H1 (cell line): ENCODE data around the gene PRRX2.

Experiments
- ASH2L ChIP-seq: fragments of 200-600, 300-600 bp; sonication (generic); IDR thresholded peaks from one replicate; pipeline ENCODE4 v1.7.1; 2017; ENCODE audit warnings: low read length
- JUN ChIP-seq: IDR thresholded peaks from 2 replicates; pipeline ENCODE4 v1.6.1; 2011; ENCODE audit warnings: low read depth, mild to moderate bottlenecking, improper control_type of control experiment, low read length
- NRF1 ChIP-seq: IDR thresholded peaks from 2 replicates; pipeline ENCODE4 v1.6.1; 2011; ENCODE audit warnings: mild to moderate bottlenecking, low read depth, low read length, improper control_type of control experiment
- RFX5 ChIP-seq: IDR thresholded peaks from 2 replicates; pipeline ENCODE4 v1.6.1; 2011; ENCODE audit warnings: low read depth, low read length, improper control_type of control experiment, borderline replicate concordance
- SP1 ChIP-seq: IDR thresholded peaks from 2 replicates; pipeline ENCODE4 v1.6.1; 2011; ENCODE audit warnings: low read depth, low read length
- SRF ChIP-seq: IDR thresholded peaks from 2 replicates; pipeline ENCODE4 v1.6.1; 2011; ENCODE audit warnings: mild to moderate bottlenecking, low read depth, low read length, moderate library complexity
- TCF12 ChIP-seq: IDR thresholded peaks from 2 replicates; pipeline ENCODE4 v1.6.1; 2011; ENCODE audit warnings: low read depth, mild to moderate bottlenecking, low read length
- TF ChIP-seq, protein P1 (sequence below), 3 experiments: IDR thresholded peaks; 1 replicate in 2 of 3; 2 replicates in 1 of 3; pipeline versions ENCODE4 v1.5.1 to v1.6.1; 2011; ENCODE audit warnings: low read length in 3 of 3, mild to moderate bottlenecking in 3 of 3, inconsistent platforms in 2 of 3, low read depth in 1 of 3, moderate library complexity in 1 of 3; ENCODE audit not compliant: insufficient read depth in 1 of 3; ENCODE audit errors: control extremely low read depth in 1 of 3

DNA sequence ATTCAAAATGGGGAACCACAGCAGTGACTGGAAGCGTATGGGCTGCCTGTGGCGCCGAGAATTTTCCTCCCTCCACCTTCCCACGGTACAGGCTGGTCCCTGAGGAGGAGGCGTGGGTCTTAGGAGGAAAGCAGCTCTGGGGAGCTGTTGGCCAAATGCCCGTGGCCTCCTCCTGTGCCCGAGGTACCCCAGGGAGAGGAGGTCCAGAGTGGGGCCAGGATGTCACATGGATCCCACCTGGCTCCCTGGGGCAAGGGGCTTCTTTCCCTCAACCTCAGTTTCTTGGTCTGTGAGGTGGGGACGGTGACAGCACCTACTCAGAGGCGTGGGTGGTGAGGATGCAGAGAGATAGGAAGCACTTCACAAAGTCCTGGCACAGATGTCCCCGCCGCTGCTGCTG is 16.5 kb downstream of the PRRX2 start:
- TF ChIP-seq JUN (no peak), TCF12 (no peak), NRF1 (no peak), SRF (no peak), ASH2L (no peak), SP1 (no peak), RFX5 (no peak)
- TF ChIP-seq, protein P1, sequence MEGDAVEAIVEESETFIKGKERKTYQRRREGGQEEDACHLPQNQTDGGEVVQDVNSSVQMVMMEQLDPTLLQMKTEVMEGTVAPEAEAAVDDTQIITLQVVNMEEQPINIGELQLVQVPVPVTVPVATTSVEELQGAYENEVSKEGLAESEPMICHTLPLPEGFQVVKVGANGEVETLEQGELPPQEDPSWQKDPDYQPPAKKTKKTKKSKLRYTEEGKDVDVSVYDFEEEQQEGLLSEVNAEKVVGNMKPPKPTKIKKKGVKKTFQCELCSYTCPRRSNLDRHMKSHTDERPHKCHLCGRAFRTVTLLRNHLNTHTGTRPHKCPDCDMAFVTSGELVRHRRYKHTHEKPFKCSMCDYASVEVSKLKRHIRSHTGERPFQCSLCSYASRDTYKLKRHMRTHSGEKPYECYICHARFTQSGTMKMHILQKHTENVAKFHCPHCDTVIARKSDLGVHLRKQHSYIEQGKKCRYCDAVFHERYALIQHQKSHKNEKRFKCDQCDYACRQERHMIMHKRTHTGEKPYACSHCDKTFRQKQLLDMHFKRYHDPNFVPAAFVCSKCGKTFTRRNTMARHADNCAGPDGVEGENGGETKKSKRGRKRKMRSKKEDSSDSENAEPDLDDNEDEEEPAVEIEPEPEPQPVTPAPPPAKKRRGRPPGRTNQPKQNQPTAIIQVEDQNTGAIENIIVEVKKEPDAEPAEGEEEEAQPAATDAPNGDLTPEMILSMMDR (IDR thresholded peaks at IDR 0.05; ENCODE audit: control extremely low read depth in 1 of 3, insufficient read depth in 1 of 3, low read depth in 1 of 3, low read length in 3 of 3) = no peak
